ENCODE measurements around the gene GINS3. TPM values are rescaled to one million over a fixed set of nuclear protein-coding genes. Genes with fewer than 3 reads are reported as not detected.

GINS3 gene
- total RNA-seq, 2 experiments from 2014 or later: 20.2 to 23.0 TPM

DNA sequence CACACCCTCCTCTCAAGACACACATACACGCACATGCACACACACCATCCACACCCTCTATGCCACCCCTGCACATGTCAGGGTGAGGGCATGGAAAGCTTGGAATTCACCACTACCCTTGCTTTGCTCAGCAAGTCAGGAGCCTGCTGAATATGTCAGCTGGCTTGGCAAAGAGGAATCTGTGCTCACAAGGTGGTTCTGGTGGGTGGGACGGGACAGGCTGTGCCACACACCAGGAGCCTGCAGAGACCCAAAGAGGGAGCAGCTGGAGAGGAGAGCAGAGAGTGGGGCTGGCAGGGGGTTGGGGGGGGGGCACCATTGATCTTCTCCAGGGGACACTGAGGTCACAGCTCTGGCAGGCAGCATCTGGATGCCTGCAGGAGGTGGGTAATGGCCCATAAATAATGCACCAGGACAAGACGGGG, 59.0 kb downstream of the GINS3 start:
- no peak overlapping the region for H3K27ac Mint-ChIP-seq
- H3K36me3 Mint-ChIP-seq (ENCODE audit: low read depth): no peaks in the 10 kb centered on the region
- no peaks in the 10 kb centered on the region for H3K9me3 Mint-ChIP-seq (ENCODE audit: low read depth)
- no peak for ATAC-seq
- CTCF ChIA-PET: no interaction called here
- POLR2A ChIA-PET: no interaction called here
- intact Hi-C loops (cut with DNase I, micrococcal nuclease): no loop called here
- H3K4me1 Mint-ChIP-seq: no peaks in the 10 kb centered on the region
- DNase-seq: no peak
- H3K27me3 Mint-ChIP-seq: peaks cover 15% of the 10 kb centered on the region
- no peak overlapping the region for H3K4me3 Mint-ChIP-seq

DNA sequence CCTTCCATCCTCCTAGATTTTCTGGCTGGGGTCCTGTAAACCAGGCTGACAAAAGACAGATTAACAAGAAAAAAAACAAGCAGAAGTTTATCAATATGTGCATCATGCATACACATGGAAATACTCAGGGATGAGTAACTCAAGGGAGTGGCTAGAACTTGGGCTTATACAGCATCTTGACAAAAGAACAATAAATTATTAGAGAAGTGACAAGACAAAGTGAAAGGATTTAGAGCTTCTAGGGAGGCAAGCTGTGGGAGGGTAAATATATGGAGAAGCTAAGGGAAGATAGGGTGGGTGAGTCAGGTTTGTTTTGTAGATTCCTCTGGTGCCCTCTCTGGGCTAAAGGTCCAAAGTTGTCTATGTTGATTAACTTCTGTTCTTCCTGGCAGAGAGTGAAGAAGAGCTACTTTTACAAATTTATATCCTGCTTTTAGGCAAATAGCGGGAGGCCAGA, 59.7 kb downstream of the GINS3 start:
- DNase-seq: no peak
- Mint-ChIP-seq H3K27me3 (peaks cover 17% of the 10 kb centered on the region), H3K4me1 (no peaks in the 10 kb centered on the region), H3K9me3 (ENCODE audit: low read depth) (no peaks in the 10 kb centered on the region), H3K4me3 (no peak overlapping the region), H3K27ac (no peak overlapping the region), H3K36me3 (ENCODE audit: low read depth) (no peaks in the 10 kb centered on the region)
- ATAC-seq: no peak
- intact Hi-C loops (cut with DNase I, micrococcal nuclease): no loop called here
- CTCF ChIA-PET: interaction anchor here (0.8 kb wide), 1 partner anchor 169 kb away, joined by 3 read pairs; no protein-coding TSS in a partner anchor
- POLR2A ChIA-PET: interaction anchor here (0.7 kb wide), 1 partner anchor 203 kb away, joined by 3 read pairs; a partner anchor contains a TSS

DNA sequence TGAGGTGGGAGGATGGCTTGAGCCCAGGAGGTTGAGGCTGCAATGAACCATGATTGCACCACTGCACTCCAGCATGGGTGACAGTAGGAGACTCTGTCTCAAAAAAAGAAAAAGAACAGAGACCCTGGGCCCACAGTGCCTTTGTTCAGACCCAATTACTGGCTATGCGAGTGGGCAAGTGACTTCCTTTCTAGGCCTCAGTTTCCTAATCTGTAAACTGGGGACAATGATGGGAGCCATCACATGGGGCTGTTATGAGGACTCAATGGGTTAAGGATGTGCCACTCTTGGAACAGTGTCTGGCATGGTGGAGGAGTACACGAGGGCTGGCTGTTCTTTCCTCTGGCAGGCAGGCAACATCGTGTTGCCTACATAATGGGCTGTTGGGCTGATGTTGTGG, 60.4 kb downstream of the GINS3 start:
- intact Hi-C loops (cut with DNase I, micrococcal nuclease): no loop called here
- ChIA-PET CTCF (no interaction called here), POLR2A (interaction anchor here (0.7 kb wide), 1 partner anchor 203 kb away, joined by 3 read pairs; a partner anchor contains a TSS)
- Mint-ChIP-seq H3K9me3 (ENCODE audit: low read depth) (no peaks in the 10 kb centered on the region), H3K27me3 (peaks cover 17% of the 10 kb centered on the region), H3K27ac (no peak overlapping the region), H3K4me1 (no peaks in the 10 kb centered on the region), H3K4me3 (no peak overlapping the region), H3K36me3 (ENCODE audit: low read depth) (no peaks in the 10 kb centered on the region)
- ATAC-seq: no peak
- no peak for DNase-seq

DNA sequence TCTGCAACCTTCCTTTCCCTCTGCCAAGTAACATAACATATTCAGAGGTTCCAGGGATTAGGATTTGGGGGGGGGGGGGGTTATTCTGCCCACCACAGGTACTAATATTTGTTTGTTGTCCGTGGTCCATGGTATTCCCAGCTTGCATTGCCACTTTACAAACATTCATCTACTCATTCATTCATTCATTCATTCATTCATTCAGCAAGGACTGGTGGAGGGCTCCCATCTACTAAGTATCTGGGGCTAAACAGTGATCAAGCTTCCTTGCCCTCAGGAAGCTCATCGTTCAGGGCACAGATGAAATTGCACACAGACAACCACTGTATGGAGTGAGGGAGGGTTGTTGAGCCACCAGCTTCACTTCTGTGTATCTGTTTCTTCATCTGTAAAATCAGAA, 61.9 kb downstream of the GINS3 start:
- H3K4me3 Mint-ChIP-seq: no peak overlapping the region
- H3K27me3 Mint-ChIP-seq: peaks cover 20% of the 10 kb centered on the region
- no peak overlapping the region for H3K27ac Mint-ChIP-seq
- DNase-seq (no peak), ATAC-seq (no peak)
- no peaks in the 10 kb centered on the region for H3K36me3 Mint-ChIP-seq (ENCODE audit: low read depth)
- ChIA-PET CTCF (interaction anchor here (1.7 kb wide), 1 partner anchor 118 kb away, joined by 6 read pairs; no protein-coding TSS in a partner anchor), POLR2A (interaction anchor here (0.7 kb wide), 1 partner anchor 864 kb away, joined by 3 read pairs; no protein-coding TSS in a partner anchor)
- peaks cover 3% of the 10 kb centered on the region for H3K4me1 Mint-ChIP-seq
- no peaks in the 10 kb centered on the region for H3K9me3 Mint-ChIP-seq (ENCODE audit: low read depth)
- intact Hi-C loops (cut with DNase I, micrococcal nuclease): no loop called here

DNA sequence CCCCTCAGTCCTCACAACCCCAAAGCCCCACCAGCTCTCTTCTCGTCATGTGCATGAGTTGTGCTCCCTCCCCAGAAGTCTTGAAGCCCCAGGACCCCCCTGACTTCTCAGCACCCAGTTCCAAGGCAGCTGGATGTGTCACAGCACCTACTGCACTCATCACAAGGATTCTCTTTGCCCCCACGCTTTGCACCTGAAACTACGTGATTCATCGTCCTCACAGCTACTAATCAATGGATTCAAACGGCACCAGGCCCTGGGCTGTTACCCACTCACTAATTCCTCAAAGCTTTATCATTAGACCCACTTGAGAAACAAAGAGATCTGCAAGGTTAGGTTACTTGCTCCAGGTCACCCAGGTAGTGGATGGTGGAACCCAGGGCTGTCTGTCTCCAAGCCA, 62.6 kb downstream of the GINS3 start:
- no peak for DNase-seq
- CTCF ChIA-PET: interaction anchor here (1.7 kb wide), 1 partner anchor 118 kb away, joined by 6 read pairs; no protein-coding TSS in a partner anchor
- H3K27me3 Mint-ChIP-seq: peaks cover 18% of the 10 kb centered on the region
- H3K4me1 Mint-ChIP-seq: peaks cover 7% of the 10 kb centered on the region
- no peak overlapping the region for H3K27ac Mint-ChIP-seq
- no peaks in the 10 kb centered on the region for H3K36me3 Mint-ChIP-seq (ENCODE audit: low read depth)
- no peak overlapping the region for H3K4me3 Mint-ChIP-seq
- ATAC-seq: no peak
- H3K9me3 Mint-ChIP-seq (ENCODE audit: low read depth): no peaks in the 10 kb centered on the region
- POLR2A ChIA-PET: interaction anchor here (0.7 to 0.8 kb wide), 2 partner anchors 45 to 864 kb away, joined by 3 read pairs; partner anchors contain the start of gene NDRG4
- intact Hi-C loops (cut with DNase I, micrococcal nuclease): no loop called here

Other genes with a start within 250 kb of the GINS3 start
- 10 to 100 TPM; 85.9 to 92.2 TPM for gene CSNK2A2, start 194.4 kb upstream of the GINS3 start, total RNA-seq
- gene PRSS54, start 97.4 kb upstream of the GINS3 start, total RNA-seq: not detected
- gene NDRG4, start 107.7 kb downstream of the GINS3 start, total RNA-seq: 1 to 10 TPM; 6.9 to 7.2 TPM
- 10 to 100 TPM; 13.8 to 15.1 TPM for gene SETD6, start 123.0 kb downstream of the GINS3 start, total RNA-seq
- gene CNOT1, start 237.4 kb downstream of the GINS3 start, total RNA-seq: 100 to 1,000 TPM; 265 to 348 TPM

All from activated CD4-positive, alpha-beta T cell treated with anti-CD3 and anti-CD28 coated beads for 36 hours (primary cell).